ENCODE data around the gene NFATC3.
"Not testable (repeated sequence)": the region's sequence is repeated elsewhere in the genome, so short reads cannot be mapped to it uniquely, and the experiment has no call there.

NFATC3 gene

DNA sequence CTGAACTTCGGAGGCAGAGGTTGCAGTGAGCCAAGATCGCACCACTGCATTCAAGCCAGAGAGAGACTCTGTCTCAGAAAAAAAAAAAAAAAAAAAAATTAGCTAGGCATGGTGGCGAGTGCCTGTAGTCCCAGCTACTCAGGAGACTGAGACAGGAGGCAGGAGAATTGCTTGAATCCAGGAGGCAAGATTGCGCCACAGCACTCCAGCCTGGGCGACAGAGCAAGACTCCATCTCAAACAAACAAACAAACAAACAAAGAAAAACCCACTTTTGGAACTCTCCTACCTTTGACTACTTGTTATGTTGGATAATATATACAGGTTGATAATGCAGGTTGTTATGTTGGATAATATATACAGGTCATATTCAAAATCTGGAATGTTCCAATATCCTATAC lies 35.3 kb downstream of the NFATC3 start:
- not testable (repeated sequence) for DNase-seq

DNA sequence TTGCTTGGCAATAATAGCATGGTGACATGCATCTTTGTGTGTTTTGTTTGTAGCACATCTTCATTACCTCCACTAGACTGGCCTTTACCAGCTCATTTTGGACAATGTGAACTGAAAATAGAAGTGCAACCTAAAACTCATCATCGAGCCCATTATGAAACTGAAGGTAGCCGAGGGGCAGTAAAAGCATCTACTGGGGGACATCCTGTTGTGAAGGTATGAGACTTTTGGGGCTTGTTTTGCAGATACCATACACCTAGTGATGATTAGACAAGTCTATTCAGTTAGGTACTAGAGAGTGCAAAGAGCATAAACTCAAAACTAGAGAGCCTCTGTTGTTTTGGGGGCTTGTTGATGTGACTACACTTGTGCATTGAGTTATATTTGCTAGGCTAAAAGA lies 41.2 kb downstream of the NFATC3 start:
- DNase-seq, result no peak

DNA sequence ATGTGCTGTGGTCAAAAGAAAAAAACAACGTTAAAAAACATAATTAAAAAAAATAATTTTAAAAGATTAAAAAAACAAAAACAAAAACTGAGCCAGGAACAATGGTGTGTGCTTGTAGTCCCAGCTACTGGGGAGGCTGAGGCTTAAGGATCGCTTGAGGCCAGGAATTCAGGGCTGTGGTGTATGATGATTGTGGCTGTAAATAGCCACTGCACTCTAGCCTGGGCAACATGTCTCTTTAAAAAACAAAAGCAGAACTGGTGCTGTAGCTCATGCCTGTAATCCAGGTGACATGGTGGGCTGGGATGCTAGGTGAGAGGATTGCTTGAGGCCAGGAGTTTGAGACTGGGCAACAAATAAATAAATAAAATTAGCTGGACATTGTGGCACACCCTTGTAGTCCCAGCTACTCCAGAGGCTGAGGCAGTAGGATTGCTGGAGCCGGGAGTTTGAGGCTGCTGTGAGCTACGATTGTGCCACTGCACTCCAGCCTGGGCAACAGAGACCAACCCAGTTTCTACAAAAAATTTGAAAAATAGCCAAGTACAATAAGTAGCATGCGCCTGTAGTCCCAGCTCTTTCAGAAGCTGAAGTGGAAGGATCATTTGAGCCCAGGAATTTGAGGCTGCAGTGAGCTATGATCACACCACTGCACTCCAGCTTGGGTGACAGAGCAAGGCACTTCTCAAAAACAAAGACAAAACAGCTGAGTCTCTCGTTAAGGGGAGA lies 43.6 kb downstream of the NFATC3 start:
- DNase-seq, result no peak

DNA sequence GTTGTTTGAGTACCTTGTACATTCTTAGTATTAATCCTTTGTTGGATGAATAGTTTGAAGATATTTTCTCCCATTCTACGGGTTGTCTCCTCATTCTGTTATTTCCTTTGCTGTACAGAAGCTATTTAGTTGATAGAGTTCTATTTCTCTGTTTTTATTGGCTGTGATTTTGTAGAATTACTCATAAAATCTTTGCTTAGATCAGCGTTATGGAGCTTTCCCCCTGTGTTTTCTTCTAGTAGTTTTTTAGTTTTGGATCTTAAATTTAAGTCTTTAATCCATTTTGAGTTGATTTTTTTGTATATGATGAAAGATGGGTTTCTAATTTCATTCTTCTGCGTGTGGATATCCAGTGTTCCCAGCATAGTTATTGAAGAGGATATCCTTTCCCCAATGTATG lies 45.4 kb downstream of the NFATC3 start:
- DNase-seq, result no peak

DNA sequence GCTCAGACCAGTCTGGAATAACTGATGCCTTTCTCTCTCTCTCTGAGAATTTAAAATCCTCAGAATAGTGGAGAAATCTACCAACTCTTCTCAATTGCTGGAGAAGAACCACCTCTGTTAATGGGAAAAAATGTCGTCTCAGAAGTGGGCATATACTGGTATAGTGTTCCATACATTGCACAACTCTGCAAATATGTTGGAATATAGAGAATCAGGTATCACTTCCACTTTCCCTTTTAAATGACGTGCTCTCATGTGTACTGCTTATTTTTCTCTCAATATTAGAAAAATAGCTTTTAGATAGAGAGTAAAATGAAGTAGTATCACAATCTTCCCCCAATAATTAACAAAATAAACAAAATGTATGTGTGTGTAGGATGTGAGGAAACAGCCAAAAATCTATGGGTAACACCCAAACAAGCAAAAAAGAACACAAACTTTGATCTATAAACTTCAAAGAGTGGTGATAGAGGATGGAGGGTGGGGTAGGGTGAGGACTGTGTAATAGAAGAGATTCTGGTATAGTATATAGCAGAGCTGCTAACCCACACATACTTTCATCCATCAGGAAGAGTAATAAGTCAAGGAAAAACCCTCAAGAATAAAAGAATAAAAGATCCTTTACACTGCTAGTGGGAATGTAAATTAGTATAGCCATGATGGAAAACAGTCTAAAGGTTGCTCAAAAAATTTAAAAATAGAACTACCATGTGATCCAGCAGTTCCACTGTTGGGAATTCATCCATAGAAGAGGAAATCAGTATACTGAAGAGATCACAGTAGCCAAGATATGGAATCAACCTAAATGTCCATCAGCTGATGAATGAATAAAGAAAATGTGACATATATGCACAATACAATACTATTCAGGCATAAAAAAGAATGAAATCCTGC lies 46.9 kb downstream of the NFATC3 start:
- DNase-seq, result no peak

DNA sequence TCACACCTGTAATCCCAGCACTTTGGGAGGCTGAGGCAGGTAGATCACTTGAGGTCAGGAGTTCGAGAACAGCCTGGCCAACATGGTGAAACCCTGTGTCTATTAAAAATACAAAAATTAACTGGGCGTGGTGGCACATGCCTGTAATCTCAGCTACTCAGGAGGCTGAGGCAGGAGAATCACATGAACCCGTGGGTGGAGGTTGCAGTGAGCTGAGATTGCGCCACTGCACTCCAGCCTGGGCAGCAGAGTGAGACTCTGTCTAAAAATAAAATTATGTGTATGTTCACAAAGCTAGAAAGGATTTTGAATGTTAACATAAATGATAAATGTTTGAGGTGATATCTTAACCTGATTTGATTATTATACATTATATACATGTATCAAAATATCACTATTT lies 47.8 kb downstream of the NFATC3 start:
- not testable (repeated sequence) for DNase-seq

DNA sequence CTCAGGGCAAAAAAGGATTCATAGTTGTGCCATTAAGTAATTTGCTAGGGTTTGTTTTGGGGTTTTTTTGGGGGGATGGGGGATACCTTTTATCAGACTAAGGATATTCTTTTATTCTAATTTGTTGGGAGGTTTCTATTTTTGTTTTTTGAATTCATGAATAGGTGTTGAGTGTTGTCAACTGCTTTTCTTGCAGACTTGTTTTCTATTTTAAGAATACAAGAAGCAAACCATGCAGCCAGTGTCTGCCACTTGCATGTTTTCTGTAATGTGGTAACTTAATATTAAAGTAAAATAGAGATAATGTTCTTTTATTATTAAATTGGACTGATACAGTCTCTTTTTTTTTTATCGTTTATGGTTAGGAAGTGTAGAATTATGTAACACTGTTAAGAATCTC lies 49.5 kb downstream of the NFATC3 start:
- DNase-seq, result no peak

DNA sequence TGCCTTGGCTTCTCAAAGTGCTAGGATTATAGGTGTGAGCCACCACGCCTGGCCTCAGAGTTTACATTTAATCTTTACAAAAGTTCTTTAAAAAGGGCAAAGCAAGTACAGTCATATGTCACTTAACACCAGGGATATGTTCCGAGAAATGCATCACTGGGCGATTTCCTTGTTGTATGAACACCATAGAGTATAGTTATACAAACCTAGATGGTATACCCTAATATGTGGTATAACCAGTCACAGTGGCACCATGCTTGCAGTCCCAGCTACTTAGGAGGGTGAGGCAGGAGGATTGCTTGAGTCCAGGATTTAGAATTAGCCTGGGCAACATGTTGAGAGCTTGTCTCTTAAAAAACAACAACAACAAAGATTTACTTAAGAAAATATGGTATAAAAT lies 51.3 kb downstream of the NFATC3 start:
- DNase-seq, result no peak

DNA sequence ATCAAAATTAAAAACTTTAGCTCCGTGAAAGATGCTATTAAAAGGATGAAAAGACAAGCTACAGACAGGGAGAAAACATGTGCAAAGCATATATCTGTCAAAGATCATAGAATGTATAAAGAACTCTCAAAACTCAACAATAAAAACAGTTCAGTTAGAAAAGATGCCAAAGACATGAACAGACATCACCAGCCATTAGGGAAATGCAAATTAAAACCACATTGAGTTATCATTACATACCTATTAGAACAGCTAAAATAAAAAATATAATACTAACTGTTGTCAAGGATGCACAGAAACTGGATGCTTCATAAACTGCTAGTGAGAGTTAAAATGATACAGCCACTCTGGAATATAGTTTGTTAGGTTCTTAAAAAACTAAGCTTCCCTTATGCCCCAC lies 58.8 kb downstream of the NFATC3 start:
- no peak for DNase-seq

DNA sequence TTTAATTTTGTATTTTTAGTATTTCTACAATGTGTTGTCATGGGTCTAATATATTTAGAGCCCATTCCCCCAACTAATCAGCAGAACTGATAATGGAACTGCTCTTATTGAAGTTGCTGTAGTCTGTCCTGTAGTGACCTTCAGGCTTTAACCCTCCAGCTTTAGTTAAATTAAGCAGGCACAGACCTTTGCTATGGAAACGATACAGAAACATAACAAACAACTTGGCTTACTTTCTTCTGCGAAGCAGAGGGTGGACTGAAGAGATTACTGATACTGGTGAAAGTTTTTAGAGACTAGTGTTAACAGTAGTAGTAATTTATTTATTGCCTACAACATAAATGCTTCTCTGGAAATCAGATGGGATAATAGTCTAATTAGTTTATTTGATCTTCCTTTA lies 61.4 kb downstream of the NFATC3 start:
- DNase-seq, result no peak

DNA sequence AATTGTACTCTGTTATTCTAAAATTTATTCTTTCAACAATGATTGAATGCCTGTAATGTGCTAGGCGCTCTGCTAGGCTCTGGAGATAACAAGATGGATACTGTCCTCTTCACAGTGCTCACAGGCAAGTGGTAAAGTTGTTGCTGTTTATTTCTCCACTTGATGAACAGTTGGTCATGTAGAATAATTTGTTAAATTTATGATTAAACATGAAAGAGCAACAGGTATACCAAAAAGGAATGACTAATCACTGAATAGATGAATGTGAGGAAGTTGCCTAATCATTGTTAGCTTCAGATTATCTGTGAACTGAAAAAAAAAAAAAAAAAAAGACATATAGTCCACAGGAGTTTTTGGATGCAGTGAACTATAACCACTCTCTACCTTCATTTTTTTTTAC lies 62.3 kb downstream of the NFATC3 start:
- no peak for DNase-seq

DNA sequence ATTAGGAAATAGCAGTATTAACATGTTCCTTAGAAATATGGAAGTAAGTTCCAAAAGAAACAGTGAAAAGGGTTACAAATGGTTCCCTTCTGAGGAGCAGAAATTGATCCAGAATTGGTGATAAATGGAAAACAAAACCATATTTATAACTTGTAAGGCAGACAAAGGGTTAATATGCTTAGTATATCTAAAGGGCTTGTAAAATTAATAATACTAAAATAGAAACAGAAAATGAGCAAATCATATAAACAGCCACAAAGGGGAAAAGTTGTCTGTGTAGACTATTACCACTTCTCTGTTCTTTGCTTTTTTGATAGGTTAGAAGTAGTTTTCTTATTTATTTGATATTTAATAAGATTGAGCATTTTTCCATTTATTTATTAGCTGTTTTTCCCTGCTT lies 64.4 kb downstream of the NFATC3 start:
- DNase-seq, result no peak

DNA sequence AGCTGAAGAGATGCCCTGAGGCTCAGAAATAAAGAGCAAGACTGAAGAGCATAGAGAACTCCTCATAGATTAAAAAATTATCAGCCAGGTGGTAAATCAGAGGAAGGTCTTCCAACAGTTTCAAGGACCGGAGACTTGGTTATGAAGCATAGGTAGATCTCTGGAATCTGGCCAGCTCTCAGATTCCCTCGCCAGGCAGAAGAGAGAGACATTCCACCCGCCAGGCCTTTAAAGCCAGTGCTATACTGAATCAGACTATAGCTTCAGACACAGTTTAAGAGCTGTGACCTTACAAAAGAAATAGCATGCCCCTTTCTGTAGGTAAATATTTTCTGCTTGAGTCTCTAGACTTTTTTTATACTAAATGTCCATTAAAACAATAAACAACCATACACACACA lies 70.3 kb downstream of the NFATC3 start:
- DNase-seq, result no peak

DNA sequence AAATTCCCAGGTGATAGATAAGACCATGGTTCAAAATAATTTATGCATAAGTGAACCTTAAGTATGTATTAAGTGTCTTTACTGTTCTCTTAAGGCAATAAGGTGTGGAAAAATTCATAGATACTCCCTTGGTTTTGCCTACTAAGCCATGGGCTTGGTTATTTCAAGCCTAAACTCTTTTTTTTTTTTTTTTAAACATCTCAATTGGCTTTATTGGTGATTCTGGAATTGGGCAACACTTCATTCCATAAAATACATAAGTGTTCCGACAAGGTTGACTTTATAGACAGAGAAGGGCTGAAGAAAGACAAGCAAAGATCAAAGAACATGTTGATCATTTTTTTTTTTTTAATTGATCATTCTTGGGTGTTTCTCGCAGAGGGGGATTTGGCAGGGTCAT lies 77.2 kb downstream of the NFATC3 start:
- no peak for DNase-seq

DNA sequence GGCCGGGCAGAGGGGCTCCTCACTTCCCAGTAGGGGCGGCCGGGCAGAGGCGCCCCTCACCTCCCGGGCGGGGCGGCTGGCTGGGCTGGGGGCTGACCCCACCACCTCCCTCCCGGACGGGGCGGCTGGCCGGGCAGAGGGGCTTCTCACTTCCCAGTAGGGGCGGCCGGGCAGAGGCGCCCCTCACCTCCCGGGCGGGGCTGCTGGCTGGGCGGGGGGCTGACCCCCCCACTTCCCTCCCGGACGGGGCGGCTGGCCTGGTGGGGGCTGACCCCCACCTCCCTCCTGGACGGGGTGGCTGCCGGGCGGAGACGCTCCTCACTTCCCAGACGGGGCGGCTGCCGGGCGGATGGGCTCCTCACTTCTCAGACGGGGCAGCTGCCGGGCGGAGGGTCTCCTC lies 78.1 kb downstream of the NFATC3 start:
- DNase-seq, result not testable (repeated sequence)

DNA sequence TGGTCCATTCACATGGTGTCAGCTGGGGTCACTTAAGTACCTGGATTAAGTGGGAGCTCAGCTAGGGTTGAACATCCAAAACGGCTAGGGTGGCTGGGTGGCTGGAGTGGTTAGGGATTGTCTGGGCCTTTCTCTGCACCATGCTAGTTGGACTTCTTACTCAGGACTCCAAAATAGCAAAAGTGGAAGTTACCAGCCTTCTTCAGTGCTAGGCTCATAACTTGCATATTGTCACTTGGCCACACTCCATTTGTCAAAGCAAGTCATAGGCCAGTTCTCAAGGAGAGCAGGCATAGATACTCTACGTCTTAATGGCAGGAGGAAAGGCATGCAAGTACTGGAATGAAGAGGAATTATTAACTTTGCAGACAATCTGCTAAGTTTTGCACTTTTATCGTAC lies 81.1 kb downstream of the NFATC3 start:
- no peak for DNase-seq

DNA sequence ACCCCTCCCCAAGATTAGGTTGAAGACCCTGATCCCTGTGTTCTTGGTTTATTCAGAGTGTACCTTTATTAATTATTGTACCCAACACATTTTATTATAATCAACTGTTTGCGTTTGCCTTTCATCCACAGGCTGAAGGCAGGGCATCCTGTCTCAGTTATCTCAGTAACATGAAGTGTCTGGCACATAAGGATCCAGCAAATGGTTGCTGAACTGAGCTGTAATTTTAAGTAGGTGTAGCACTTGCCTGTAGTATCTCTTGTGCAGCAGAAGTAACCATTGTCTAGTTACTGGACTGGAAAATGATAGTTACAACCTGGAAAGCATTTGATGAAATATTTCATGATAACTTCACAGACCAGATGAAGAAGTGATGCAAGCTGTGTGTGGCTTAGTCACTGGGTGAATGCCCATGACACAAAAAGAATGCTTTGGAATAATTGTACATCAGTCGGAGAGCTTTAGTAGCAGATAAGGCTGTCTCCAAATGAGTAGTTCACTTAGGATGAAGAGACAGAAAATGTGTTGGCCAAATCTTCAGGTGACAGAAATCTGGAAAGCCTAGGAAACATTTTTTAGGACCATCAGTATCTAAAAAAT lies 94.1 kb downstream of the NFATC3 start:
- DNase-seq, result no peak

DNA sequence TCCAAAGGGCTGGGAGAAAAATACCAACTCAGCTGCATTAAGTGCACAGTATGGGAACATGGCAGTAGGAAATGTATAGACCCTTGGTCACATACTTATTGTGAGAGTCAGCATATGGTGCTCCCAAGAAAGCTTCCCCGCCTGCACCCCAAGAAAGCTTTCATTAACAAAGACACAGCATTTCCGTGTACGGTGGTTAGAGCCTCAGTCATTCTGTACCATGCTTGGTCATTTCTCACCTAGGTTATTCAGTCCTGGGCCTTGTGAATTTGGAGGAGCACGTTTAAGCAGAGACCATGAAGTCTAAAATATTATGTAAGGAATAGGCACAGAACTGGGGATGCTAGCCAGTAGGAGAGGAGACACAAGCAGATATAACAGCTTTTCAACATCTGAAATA lies 94.7 kb downstream of the NFATC3 start:
- DNase-seq, result no peak

DNA sequence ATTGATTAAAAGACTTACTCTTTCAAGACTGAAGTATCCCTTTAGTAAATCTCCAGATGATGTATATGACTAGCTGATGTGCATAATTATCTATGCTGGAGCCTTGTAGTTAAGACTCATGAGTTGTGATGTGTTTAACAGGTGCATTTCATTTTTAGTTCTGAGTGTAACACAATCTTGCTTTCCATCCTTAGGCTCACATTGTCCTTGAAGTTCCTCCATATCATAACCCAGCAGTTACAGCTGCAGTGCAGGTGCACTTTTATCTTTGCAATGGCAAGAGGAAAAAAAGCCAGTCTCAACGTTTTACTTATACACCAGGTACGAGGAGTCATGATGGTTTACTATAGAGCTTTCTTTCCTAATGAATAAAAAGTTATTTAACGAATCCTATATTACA lies 97.9 kb downstream of the NFATC3 start:
- no peak for DNase-seq

DNA sequence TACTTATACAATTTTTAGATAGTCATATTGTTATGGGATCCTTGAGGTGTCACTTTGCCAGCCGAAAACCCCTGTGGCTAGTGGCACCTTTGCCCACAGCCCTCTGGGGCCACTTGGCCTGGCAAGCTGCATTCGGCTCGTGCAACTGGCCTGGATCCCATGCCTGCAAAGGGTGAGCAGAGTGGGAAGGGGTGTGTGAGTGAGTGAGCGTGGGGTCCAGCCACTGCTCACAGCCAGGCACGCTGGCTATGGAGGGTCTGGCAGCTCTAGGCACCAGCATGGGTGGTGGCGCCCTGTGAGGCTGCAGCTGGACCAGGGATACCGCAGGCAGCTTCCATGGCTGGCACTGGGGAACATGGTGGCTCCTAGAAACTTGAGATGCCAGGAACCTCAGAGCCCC lies 101.7 kb downstream of the NFATC3 start:
- no peak for DNase-seq

DNA sequence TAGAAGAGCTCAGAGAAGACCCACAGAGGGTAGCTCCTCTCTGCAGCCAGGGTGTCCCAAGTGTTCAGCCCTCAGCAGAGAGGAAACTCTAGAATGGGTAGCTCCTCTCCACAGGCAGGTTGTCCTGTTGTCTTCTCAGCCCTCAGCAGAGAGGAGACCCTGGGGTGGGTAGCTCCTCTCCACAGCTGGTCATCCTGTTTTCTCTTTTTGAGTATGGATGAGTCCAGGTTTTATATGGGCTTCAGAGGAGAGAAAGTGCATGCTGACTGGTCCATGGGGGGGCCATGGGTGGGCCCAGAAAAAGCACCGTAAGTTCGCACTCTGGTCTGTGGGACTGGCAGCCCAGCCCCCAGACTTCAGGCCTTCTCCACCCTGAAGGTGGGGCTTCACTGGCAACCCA lies 102.3 kb downstream of the NFATC3 start:
- no peak for DNase-seq

DNA sequence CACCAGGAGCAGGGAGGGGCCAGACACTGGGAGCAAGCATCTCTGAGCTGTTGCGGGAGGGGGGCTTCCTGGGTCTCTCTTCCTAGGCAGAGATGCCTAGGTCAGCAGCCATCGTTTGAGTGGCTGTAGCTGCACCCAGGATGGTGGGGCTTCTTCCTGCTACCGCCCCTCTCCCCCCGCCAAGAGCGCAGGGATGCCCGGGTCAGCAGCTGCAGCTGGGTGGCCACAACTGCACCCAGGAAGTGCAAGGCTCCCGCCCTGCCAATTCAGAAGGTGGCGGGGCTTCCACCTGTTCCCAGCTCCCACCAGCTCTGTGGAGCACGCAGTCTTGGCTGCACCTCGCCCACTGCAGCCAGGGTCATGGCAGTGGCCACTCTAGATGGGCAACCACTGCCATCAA lies 103.0 kb downstream of the NFATC3 start:
- DNase-seq, result no peak

DNA sequence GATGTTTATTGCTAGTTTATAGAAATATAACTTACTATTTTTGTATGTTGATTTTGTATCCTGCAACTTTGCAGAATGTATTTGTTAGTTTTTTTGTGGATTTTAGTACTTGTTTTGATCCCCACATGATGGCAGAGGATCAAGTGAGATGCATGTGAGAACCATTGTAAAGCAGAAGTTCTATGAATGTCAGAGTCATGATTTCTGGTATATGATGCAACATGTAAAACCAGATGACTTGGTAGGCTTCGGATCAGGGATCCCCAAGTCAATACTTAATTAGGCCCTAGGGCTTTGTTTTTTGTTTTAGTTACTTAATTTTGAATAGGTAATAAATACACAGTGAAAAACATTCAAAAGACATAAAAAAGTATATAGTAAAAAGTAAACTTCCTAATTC lies 104.9 kb downstream of the NFATC3 start:
- DNase-seq, result no peak
